HTR-8/SVneo (cell line): ENCODE results near the gene DHX34.
A peak's percentile ranks its signal among the peaks of the same experiment; 100 is the strongest.
"Not testable (repeated sequence)": the region's sequence is repeated elsewhere in the genome, so short reads cannot be mapped to it uniquely, and the experiment has no call there.

ENCODE experiments used
- DNase-seq: peaks from one replicate; pipeline ENCODE4 v3.0.0; 2011; ENCODE audit warnings: low spot score, mixed read lengths; ENCODE audit not compliant: insufficient read length
- FAIRE-seq: peaks from 2 replicates; lab custom pipeline; 2011; peaks lifted over from hg19 to GRCh38; lab: Jason Lieb, UNC

The DHX34 gene

DNA sequence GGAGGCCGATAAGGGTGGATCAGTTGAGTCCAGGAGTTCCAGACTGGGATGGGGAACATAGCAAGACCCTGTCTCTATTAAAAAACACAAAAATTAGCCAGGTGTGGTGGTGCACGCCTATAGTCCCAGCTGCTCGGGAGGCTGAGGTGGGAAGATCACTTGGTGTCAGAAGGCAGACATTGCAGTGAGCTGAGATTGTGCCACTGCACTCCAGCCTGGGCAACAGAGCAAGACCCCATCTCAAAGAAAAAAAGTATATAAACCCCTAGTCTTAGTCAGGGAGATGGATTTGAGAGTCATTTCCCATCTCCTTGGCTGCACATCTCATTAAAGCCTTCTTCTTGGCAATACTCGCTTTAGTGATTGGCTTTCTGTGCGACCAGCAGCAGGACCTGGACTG is 34.8 kb downstream of the DHX34 start:
- DNase-seq, FAIRE-seq: not testable (repeated sequence)

DNA sequence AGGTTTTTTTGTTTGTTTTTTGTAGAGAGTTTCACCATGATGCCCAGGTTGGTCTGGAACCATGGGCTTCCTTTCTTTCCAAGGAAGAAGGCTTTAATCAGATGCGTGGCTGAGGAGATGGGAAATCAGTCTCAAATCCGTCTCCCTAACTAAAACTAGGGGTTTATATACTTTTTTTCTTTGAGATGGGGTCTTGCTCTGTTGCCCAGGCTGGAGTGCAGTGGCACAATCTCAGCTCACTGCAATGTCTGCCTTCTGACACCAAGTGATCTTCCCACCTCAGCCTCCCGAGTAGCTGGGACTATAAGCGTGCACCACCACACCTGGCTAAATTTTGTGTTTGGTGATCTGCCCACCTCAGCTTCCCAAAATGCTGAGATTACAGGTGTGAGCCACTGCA is 35.4 kb downstream of the DHX34 start:
- DNase-seq, FAIRE-seq: not testable (repeated sequence)

DNA sequence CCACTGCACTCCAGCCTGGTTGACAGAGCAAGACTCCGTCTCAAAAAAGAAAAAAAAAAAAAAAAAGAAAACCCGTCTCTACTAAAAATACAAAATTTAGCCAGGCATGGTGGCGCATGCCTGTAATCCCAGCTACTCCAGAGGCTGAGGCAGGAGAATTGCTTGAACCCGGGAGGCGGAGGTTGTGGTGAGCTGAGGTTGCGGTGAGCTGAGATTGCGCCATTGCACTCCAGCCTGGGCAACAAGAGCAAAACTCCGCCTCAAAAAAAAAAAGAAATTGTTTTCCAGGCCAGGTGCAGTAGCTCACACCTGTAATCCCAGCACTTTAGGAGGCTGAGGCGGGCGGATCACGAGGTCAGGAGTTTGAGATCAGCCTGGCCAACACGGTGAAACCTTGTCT is 37.5 kb downstream of the DHX34 start:
- DNase-seq, FAIRE-seq: not testable (repeated sequence)

DNA sequence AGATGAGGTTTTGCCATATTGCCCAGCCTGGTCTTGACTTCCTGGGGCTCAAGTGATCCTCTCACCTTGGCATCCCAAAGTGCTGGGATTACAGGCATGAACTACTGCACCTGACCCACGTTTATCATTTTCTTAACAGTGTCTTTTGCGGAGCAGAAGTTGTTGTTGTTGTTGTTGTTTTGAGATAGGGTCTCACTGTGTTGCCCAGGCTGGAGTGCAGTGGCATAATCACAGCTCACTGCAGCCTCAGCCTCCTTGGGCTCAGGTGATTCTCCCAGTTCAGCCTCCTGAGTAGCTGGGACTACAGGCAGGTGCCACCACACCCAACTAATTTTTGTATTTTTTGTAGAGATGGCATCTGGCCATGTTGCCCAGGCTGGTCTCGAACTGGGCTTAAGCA is 38.5 kb downstream of the DHX34 start:
- not testable (repeated sequence) for DNase-seq, FAIRE-seq

DNA sequence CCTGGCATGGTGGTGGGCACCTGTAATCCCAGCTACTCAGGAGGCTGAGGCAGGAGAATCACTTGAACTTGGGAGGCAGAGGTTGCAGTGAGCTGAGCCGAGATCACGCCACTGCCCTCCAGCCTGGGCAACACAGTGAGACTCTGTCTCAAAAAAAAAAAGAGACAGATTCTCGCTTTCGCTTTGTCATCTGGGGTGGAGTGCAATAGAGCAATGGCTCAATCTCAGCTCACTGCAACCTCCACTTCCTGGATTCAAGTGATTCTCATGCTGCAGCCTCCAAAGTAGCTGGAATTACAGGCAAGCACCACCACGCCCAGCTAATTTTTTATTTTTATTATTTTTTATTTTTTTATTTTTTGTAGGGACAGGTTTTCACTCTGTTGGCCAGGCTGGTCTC is 39.6 kb downstream of the DHX34 start:
- DNase-seq, FAIRE-seq: not testable (repeated sequence)

DNA sequence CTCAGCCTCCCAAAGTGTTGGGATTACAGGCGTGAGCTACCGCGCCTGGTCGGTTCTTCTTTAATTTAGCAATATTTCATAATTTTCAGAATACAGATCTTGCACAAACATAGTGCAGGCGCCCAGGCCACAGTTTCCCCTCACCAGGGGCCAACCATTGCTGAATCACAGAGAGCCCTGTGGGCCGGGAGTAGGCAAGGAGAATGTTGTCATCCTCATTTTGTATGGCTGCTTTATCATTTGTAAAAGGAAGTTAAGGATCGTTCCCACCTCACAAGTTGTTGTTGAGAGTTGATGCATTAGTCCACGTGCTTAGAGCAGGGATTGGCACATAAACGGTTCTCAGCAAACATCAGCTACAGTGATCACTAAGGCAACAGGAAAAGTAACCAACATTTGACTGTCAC is 40.0 kb downstream of the DHX34 start:
- FAIRE-seq (no peak), DNase-seq (no peak)

DNA sequence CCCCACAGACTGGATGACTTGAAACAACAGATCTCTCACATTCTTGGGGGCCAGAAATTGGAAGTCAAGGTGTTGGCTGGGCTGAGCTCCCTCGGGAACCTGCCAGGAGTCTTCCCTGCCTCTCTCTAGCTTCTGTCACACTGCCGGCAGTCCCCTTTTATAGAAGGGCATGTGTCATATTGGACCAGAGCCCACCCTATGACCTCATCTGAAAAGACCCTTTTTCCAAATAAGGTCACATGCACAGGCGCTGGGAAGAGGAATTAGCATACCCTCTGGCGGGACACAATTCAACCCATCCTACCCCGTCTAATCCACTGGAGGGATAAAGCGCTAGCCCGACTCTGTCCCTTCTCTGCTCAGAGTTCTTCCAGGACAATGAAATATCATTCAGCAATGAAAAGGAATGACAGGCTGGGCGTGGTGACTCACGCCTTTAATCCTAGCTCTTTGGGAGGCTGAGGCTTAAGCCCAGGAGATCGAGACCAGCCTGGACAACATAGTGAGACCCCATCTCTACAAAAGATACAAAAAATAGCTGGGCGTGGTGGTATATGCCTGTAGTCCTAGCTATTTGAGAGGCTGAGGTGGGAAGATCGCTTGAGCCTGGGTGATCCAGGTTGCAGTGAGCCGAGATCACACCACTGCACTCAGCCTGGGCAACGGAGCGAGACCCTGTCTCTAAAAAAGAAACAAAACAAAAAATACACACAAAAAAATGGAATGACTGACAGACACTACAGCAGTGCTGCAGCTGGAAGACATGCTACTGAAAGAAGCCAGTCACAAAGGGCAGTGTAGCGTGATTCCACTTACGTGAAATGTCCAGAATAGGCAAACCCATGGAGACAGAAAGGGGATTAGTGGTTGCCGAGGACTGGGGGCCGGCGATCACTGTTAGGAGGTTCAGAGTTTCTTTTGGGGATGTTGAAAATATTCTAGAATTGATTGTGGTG is 41.7 kb downstream of the DHX34 start:
- no peak for DNase-seq
- no peak for FAIRE-seq

DNA sequence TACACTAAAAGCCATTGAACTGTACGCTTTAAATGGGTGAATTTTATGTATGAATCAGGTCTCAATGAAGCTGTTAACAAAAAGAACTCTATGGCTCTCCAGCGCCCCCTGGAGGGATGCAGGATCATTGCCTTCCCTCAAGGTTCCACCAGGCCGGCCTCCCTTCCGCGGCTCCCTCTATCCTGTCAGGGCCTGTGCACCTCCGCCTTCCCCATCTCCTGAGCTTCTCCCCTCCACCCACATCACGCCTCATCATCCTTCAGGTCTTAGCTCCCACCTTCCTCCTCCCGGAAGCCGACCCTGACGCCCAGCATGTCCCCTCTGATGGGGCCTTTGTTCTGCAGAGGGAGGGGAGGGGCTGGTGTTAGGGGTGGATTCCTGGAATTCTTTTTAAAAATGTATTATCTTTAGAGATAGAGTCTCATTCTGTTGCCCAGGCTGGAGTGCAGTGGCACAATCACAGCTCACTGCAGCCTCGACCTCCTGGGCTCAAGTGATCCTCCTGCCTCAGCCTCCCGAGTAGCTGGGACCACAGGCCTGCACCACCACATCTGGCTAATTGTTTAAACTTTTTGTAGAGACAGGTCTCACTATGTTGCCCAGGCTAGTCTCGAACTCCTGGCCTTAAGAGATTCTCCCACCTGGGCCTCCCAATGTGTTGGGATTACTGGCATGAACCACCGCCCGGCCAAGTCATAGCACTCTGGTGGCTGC is 42.6 kb downstream of the DHX34 start:
- no peak for FAIRE-seq
- peak; percentile 80 for DNase-seq

DNA sequence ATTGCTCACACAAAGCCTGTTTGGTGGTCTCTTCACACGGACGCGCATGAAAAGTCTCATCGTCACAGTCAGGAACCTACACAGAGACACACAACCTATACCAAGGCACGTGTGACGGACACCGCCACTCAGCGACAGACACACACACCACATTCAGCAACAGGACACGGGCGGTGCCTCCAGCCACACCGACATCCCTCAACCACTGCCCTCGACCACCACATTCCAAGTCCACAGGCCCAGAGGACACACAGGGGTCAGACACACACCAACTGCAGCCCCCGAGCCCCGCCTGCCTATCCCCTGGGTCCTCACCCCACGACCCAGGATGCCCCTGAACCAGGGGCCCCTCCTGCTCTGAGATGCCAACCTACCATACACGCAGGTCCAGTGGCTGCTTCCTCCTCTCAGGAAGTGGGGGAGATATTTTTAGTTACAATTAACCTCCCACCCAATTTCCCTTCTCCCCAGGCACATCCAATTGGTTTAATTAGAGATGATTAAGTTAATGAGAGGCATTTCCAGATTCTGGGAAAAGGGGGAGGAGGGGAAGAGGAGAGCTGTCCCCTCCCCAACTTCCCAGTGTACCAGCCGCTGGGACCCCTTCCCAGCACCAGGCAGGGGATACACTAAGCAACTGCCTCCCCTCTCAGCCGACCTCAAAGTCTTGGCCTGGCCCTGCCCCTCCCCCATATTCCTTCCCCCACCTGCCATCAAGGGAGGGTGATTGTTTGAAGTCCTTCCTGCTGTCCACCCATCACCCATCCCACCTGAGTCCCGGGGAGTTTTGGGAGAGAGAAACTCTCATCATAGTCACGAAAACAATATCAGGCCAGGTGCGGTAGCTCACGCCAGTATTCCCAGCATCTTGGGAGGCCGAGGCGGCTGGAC is 49.8 kb downstream of the DHX34 start:
- DNase-seq (no peak), FAIRE-seq (peak; percentile 4)

DNA sequence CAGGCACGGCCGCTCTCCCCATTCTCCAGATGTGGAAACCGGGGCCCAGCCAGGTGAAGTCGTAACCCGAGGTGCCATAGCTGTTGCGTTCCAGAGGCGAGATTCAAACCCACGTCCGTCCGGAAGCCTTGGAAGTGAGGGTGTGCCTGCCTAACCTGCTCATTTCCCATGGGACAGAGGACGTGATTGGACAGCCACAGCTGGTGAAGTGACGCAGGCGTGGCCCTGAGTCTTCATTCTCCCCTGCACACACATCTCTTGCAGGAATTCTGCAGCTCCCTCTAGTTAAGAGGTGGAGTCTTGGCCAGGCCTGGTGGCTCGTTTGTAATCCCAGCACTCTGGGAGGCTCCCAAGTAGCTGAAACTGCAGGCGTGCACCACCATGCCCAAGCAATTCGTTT is 53.4 kb downstream of the DHX34 start:
- FAIRE-seq (no peak), DNase-seq (no peak)

DNA sequence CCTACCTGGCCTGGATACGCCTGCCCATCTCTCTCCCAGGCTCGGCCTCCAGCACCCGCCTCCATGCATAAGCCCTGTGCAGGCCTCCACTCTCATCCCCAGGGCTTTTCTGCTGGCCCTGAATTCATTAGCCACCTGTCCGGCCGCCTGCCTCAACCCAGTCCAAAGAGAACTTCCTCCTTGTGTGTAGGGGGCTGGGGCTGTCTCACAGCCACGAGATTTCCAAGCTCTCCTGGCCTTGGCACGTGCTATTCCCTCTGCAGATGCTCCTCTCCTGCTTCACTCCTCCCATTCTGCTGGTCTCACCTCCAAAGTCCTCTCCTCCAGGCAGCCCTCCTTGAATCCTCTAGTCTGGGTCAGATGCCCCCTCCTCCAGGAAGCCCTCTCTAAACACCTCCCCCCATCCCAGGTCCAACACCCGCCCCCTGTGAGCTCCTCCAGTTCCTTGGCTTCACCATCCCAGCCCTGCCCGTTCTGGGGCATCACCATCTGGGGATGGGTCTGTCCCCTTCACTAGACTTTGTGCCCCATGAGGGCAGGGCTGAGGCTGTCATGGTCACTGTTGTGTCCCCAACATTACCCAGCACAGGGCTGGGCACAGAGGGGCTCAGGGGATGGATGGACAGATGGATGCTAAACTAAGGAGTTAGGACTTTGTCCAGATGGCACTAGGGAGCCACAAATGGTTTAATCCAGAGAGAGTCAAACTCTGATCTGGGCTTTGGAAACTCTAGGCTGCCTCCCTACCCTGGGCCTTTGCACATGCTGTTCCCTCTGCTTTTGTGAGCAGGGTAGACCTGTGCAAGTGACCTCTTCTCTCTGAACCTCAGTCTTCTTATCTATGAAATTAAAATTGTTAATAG is 55.5 kb downstream of the DHX34 start:
- DNase-seq: no peak
- FAIRE-seq: no peak

DNA sequence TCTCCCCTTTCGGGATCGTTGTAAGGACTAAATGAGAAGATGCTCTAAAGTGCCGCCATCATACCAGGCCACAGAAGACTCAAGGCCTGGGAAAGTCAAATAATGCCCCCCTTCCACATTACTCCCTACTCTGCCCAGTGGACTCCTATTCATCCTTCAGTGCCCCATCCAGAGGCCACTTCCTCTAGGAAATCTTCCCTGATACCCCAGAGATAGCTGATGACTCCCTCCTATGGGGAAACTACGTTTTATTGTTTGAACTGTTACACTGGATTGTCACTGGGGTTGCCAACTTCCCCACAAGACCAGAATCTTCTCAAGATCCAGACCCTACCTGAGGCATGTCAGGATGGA is 56.1 kb downstream of the DHX34 start:
- DNase-seq (no peak), FAIRE-seq (no peak)

DNA sequence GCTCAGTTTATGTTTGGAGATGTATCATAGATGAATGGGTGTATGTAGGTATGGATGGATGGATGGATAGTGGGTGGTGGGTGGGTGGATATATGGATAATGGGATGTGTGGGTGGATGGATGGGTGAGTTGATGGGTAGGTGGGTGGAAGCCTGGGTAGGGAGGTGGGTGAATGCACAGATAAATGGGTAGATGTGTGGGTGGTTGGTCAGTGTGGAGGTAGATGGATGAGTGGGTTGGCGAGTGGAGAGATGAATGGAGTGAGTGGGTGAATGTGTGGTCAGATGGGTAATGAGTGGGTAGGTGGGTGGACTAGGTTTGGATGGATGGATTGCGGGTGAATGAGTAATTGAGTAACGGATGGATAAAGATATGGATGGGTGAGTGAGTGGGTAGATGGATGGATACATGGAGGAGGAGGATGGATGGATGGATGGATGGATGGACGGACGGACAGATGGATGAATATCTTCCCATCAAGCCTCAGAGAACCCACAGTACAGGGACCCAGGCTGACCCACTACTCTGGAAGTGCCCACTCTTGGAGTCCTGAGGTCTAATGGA is 56.8 kb downstream of the DHX34 start:
- FAIRE-seq: peak; percentile 54
- no peak for DNase-seq

DNA sequence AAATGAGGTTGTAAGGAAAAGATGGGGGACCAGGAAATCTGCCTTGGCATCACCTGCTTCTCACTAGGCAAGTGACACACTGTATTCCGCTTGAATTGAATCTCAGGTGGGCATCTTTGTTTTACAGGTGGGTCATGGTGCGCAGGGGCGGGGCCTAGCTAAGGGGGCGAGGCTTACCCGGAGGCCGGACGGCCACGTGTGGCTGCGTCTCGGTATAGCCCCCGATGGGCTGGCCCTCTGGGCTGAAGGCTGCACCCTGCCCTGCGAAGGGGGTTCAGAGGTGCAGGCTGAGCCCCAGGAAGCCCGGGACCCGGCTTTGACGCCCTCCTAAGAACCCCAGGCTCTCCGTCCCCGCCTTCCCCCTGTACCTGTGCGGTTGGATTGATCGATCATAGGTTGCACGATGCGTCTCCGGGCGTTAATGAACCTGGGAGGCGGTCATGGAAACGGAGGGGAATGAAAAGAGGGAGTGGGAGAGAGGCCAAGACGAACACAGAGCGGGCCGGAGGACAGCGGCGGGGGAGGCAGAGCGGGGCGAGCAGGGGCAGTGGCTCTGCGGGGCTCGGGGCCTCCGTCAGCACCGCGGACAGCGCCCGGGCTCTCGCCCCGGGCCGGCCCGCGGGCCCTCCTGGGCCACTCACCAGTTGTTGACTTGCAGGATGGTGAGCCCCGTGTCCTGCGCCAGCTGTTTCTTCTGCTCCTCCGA is 57.7 kb downstream of the DHX34 start:
- FAIRE-seq: no peak
- DNase-seq: no peak

DNA sequence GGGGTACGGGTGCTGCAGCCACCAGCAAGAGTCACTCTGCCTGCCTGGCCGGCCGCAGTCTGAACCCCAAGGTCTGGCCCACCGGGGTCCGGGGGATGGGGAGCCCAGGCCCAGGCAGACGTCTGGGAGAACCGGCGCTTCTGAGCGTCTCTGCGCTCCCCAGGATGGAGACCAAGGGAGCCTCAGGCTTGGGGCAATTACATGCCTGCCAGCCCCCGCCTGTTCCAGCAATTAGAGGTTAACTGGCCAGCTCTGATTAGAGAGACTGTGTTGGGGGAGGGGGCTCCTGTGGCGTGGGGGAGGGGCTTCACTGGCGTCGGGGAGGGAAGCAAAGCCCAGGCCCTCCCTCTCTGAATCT is 58.3 kb downstream of the DHX34 start:
- FAIRE-seq (no peak), DNase-seq (no peak)

DNA sequence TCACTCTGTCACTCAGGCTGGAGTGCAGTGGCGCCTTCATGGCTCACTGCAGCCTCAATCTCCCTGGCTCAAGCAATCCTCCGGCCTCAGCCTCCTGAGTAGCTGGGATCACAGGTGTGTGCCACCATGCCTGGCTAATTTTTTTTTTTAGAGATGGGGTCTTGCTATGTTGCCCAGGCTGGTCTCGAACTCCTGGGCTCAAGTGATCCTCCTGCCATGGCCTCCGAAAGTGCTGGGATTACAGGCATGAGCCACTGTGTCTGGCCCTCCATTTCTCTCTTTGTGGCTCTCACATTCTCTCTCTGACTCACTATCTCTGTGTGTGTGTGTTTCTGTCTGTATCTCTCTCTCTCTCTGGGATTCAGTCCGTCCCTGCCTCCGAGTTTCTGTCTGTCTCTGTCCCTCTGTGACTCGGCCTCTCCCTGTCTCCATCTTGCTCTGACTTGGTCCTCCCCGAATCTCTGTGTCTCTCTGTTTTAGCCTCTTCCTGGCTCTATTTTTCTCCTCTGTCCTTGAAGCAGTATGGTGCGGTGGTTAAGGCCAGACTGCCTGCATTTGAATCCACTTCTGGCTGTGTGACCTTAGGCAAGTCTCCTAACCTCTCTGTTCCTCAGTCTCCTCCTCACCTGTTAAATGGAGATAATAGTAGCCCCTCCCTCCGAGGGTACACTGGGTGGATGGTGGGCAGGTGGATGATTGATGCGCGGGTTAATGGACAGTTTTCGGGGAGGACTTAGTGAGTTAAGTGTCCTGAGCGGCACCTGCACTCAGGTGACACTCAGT is 59.2 kb downstream of the DHX34 start:
- FAIRE-seq (no peak), DNase-seq (no peak)

DNA sequence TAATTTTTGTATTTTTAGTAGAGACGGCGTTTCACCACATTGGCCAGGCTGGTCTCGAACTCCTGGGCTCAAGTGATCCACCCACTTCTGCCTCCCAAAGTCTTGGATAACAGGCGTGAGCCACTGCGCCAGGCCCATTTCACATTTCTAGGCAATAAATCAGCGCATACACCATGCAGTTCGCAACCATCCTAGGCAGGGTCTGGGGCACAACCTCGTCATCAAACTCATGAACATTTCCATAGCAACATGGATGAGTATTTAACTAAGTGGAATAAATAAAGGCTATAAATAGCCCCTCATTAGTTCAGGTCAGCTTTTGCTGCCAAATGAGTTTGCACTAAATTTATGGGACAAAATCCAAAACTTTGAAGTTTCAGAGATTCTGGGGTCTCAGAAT is 62.0 kb downstream of the DHX34 start:
- FAIRE-seq (no peak), DNase-seq (no peak)

DNA sequence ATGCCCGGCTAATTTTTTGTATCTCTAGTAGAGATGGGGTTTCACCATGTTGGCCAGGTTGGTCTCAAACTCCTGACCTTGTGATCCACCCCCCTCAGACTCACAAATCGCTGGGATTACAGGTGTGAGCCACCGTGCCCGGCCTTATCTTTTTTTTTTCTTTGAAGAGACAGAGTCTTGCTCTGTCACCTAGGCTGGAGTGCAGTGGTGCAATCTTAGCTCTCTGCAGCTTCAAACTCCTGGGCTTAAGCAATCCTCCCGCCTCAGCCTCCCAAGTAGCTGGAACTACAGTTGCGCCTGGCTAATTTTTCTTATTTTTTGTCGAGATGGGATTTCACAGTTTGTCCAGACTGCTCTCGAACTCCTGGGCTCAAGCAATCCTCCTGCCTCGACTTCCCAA is 62.6 kb downstream of the DHX34 start:
- not testable (repeated sequence) for DNase-seq, FAIRE-seq
